Measurements from ENCODE around the gene HSP90B1. TPM values are rescaled to one million over a fixed set of nuclear protein-coding genes. Genes with fewer than 3 reads are reported as not detected.

Gene HSP90B1
- polyA plus RNA-seq, 1 donor, result 810 TPM

GRCh38 chr12:103948746-103949406, 18.7 kb downstream of the HSP90B1 start:
- H3K27me3 ChIP-seq (ENCODE audit: control insufficient read depth, insufficient read depth, low read length), result no peaks in the 10 kb centered on the region
- H3K4me3 ChIP-seq (ENCODE audit: low read length), result no peak overlapping the region
- WGBS (ENCODE audit: insufficient coverage, low lambda C conversion rate), result 89% methylated on average over 3 of the region's 13 CpGs
- no peak for DNase-seq
- H3K4me1 ChIP-seq (ENCODE audit: control insufficient read depth, insufficient read depth, low read length), result no peaks in the 10 kb centered on the region
- peaks cover 84% of the 10 kb centered on the region for H3K36me3 ChIP-seq (ENCODE audit: control insufficient read depth, insufficient read depth, low read length)
- H3K27ac ChIP-seq (ENCODE audit: low read length), result no peak overlapping the region
- H3K9me3 ChIP-seq (ENCODE audit: control insufficient read depth, low read depth, low read length), result no peaks in the 10 kb centered on the region

- Histone ChIP-seq H3K36me3 (ENCODE audit: control insufficient read depth, insufficient read depth, low read length) (peaks cover 54% of the 10 kb centered on the region), H3K27ac (ENCODE audit: low read length) (no peak overlapping the region), H3K4me1 (ENCODE audit: control insufficient read depth, insufficient read depth, low read length) (peaks cover 6% of the 10 kb centered on the region), H3K27me3 (ENCODE audit: control insufficient read depth, insufficient read depth, low read length) (no peaks in the 10 kb centered on the region), H3K9me3 (ENCODE audit: control insufficient read depth, low read depth, low read length) (no peaks in the 10 kb centered on the region), H3K4me3 (ENCODE audit: low read length) (no peak overlapping the region)
- no peak for DNase-seq
- WGBS (ENCODE audit: insufficient coverage, low lambda C conversion rate), result 0% methylated on average over 1 of the region's 1 CpG
Measured at GRCh38 chr12:103952497-103952896, 22.3 kb downstream of the HSP90B1 start.

GRCh38 chr12:103955811-103956508, 25.8 kb downstream of the HSP90B1 start:
- no peak for DNase-seq
- WGBS (ENCODE audit: insufficient coverage, low lambda C conversion rate), result 0% methylated on average over 1 of the region's 7 CpGs
- H3K36me3 ChIP-seq (ENCODE audit: control insufficient read depth, insufficient read depth, low read length), result peaks cover 28% of the 10 kb centered on the region
- peak overlapping the region; percentile 89 for H3K4me3 ChIP-seq (ENCODE audit: low read length)
- H3K9me3 ChIP-seq (ENCODE audit: control insufficient read depth, low read depth, low read length), result no peaks in the 10 kb centered on the region
- peak overlapping the region; percentile 92 for H3K27ac ChIP-seq (ENCODE audit: low read length)
- peaks cover 6% of the 10 kb centered on the region for H3K4me1 ChIP-seq (ENCODE audit: control insufficient read depth, insufficient read depth, low read length)
- no peaks in the 10 kb centered on the region for H3K27me3 ChIP-seq (ENCODE audit: control insufficient read depth, insufficient read depth, low read length)

- no peaks in the 10 kb centered on the region for H3K9me3 ChIP-seq (ENCODE audit: control insufficient read depth, low read depth, low read length)
- H3K4me3 ChIP-seq (ENCODE audit: low read length), result peak overlapping the region; percentile 89
- peaks cover 23% of the 10 kb centered on the region for H3K36me3 ChIP-seq (ENCODE audit: control insufficient read depth, insufficient read depth, low read length)
- H3K4me1 ChIP-seq (ENCODE audit: control insufficient read depth, insufficient read depth, low read length), result peaks cover 6% of the 10 kb centered on the region
- H3K27me3 ChIP-seq (ENCODE audit: control insufficient read depth, insufficient read depth, low read length), result no peaks in the 10 kb centered on the region
- H3K27ac ChIP-seq (ENCODE audit: low read length), result peak overlapping the region; percentile 92
- WGBS (ENCODE audit: insufficient coverage, low lambda C conversion rate), result no CpG with 5 or more reads among the region's 31 CpGs
- DNase-seq, result no peak
Measured at GRCh38 chr12:103956509-103957027, 26.4 kb downstream of the HSP90B1 start.

- Histone ChIP-seq H3K9me3 (ENCODE audit: control insufficient read depth, low read depth, low read length) (no peaks in the 10 kb centered on the region), H3K27ac (ENCODE audit: low read length) (peak overlapping the region; percentile 92), H3K4me1 (ENCODE audit: control insufficient read depth, insufficient read depth, low read length) (peaks cover 6% of the 10 kb centered on the region), H3K36me3 (ENCODE audit: control insufficient read depth, insufficient read depth, low read length) (peaks cover 15% of the 10 kb centered on the region), H3K27me3 (ENCODE audit: control insufficient read depth, insufficient read depth, low read length) (no peaks in the 10 kb centered on the region), H3K4me3 (ENCODE audit: low read length) (peak overlapping the region; percentile 89)
- DNase-seq, result no peak
- WGBS (ENCODE audit: insufficient coverage, low lambda C conversion rate), result 90% methylated on average over 2 of the region's 7 CpGs
Measured at GRCh38 chr12:103957865-103958388, 27.7 kb downstream of the HSP90B1 start.

- Histone ChIP-seq H3K4me1 (ENCODE audit: control insufficient read depth, insufficient read depth, low read length) (peaks cover 6% of the 10 kb centered on the region), H3K4me3 (ENCODE audit: low read length) (no peak overlapping the region), H3K27ac (ENCODE audit: low read length) (no peak overlapping the region), H3K9me3 (ENCODE audit: control insufficient read depth, low read depth, low read length) (no peaks in the 10 kb centered on the region), H3K27me3 (ENCODE audit: control insufficient read depth, insufficient read depth, low read length) (no peaks in the 10 kb centered on the region), H3K36me3 (ENCODE audit: control insufficient read depth, insufficient read depth, low read length) (peaks cover 8% of the 10 kb centered on the region)
- no peak for DNase-seq
- no CpG with 5 or more reads among the region's 1 CpG for WGBS (ENCODE audit: insufficient coverage, low lambda C conversion rate)
Measured at GRCh38 chr12:103958621-103959020, 28.4 kb downstream of the HSP90B1 start.

GRCh38 chr12:103960616-103961227, 30.5 kb downstream of the HSP90B1 start:
- Histone ChIP-seq H3K36me3 (ENCODE audit: control insufficient read depth, insufficient read depth, low read length) (no peaks in the 10 kb centered on the region), H3K27ac (ENCODE audit: low read length) (no peak overlapping the region), H3K4me1 (ENCODE audit: control insufficient read depth, insufficient read depth, low read length) (peaks cover 3% of the 10 kb centered on the region), H3K4me3 (ENCODE audit: low read length) (no peak overlapping the region), H3K27me3 (ENCODE audit: control insufficient read depth, insufficient read depth, low read length) (no peaks in the 10 kb centered on the region), H3K9me3 (ENCODE audit: control insufficient read depth, low read depth, low read length) (no peaks in the 10 kb centered on the region)
- 80% methylated on average over 1 of the region's 7 CpGs for WGBS (ENCODE audit: insufficient coverage, low lambda C conversion rate)
- DNase-seq, result no peak

GRCh38 chr12:103962493-103962892, 32.3 kb downstream of the HSP90B1 start:
- Histone ChIP-seq H3K27me3 (ENCODE audit: control insufficient read depth, insufficient read depth, low read length) (no peaks in the 10 kb centered on the region), H3K4me1 (ENCODE audit: control insufficient read depth, insufficient read depth, low read length) (no peaks in the 10 kb centered on the region), H3K36me3 (ENCODE audit: control insufficient read depth, insufficient read depth, low read length) (no peaks in the 10 kb centered on the region), H3K27ac (ENCODE audit: low read length) (no peak overlapping the region), H3K4me3 (ENCODE audit: low read length) (no peak overlapping the region), H3K9me3 (ENCODE audit: control insufficient read depth, low read depth, low read length) (no peaks in the 10 kb centered on the region)
- WGBS (ENCODE audit: insufficient coverage, low lambda C conversion rate), result no CpG with 5 or more reads among the region's 1 CpG
- no peak for DNase-seq

GRCh38 chr12:103964805-103965204, 34.6 kb downstream of the HSP90B1 start:
- Histone ChIP-seq H3K27ac (ENCODE audit: low read length) (peak overlapping the region; percentile 91), H3K9me3 (ENCODE audit: control insufficient read depth, low read depth, low read length) (no peaks in the 10 kb centered on the region), H3K4me1 (ENCODE audit: control insufficient read depth, insufficient read depth, low read length) (no peaks in the 10 kb centered on the region), H3K36me3 (ENCODE audit: control insufficient read depth, insufficient read depth, low read length) (peaks cover 2% of the 10 kb centered on the region), H3K4me3 (ENCODE audit: low read length) (peak overlapping the region; percentile 87), H3K27me3 (ENCODE audit: control insufficient read depth, insufficient read depth, low read length) (no peaks in the 10 kb centered on the region)
- peak; percentile 9 to 37 for DNase-seq
- 18% methylated on average over 2 of the region's 3 CpGs for WGBS (ENCODE audit: insufficient coverage, low lambda C conversion rate)

- WGBS (ENCODE audit: insufficient coverage, low lambda C conversion rate), result no CpG with 5 or more reads among the region's 11 CpGs
- Histone ChIP-seq H3K27ac (ENCODE audit: low read length) (peak overlapping the region; percentile 91), H3K4me1 (ENCODE audit: control insufficient read depth, insufficient read depth, low read length) (no peaks in the 10 kb centered on the region), H3K4me3 (ENCODE audit: low read length) (peak overlapping the region; percentile 87), H3K27me3 (ENCODE audit: control insufficient read depth, insufficient read depth, low read length) (no peaks in the 10 kb centered on the region), H3K36me3 (ENCODE audit: control insufficient read depth, insufficient read depth, low read length) (peaks cover 2% of the 10 kb centered on the region), H3K9me3 (ENCODE audit: control insufficient read depth, low read depth, low read length) (no peaks in the 10 kb centered on the region)
- no peak for DNase-seq
Measured at GRCh38 chr12:103965255-103965589, 35.0 kb downstream of the HSP90B1 start.

All from large intestine (tissue), 3 donors.